Ovary (tissue), 3 donors: ENCODE results near the gene EBNA1BP2.

Experiments
- CTCF ChIP-seq, 3 donors: fragments of 450-650 bp in 2 of 3; fragments of 200-600 bp in 1 of 3; IDR thresholded peaks; one replicate each; pipeline versions ENCODE4 v1.5.1 to v1.8.0; 2016 to 2022; ENCODE audit warnings: antibody characterized with exemption in 3 of 3, mild to moderate bottlenecking in 1 of 3
- EP300 ChIP-seq: sonication (generic); formaldehyde crosslinking; IDR thresholded peaks from one replicate; pipeline ENCODE4 v1.6.1; 2017; ENCODE audit warnings: antibody characterized with exemption
- donor health status: DM: no; HTN: no; CAD: no.

DNA sequence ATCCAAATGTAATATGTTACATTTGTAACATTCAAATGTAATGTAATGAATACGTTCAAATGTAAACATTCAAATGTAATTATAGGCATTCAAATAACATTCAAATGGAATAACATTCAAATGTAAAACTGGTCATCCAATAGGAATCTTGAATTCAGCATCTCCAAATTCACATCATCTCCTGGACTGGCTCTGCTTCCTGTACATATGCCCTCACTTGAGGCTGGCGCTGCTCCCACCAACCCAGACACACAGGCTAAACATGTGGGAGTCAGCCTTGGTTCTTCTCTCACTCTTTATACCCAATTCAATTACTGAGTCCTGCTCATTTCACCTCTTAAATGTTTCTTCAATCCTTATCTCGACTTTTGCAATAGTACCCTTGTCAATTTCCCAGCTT, 6.9 kb downstream of the EBNA1BP2 start:
- no peak for TF ChIP-seq CTCF (IDR thresholded peaks at IDR 0.05)
- TF ChIP-seq EP300, result no peak
